ENCODE results near the gene SLC4A3. TPM values are rescaled to one million over a fixed set of nuclear protein-coding genes. Genes with fewer than 3 reads are reported as not detected.

The SLC4A3 gene
- total RNA-seq, 1 donor from 2014 or later = 13.5 TPM

- intact Hi-C loops (cut with DNase I) = no loop called here
- DNase-seq (ENCODE audit: extremely low spot score in 2 of 2) = no peak
Measured at GRCh38 chr2:219631904-219632759, 4.7 kb downstream of the SLC4A3 start.

DNA sequence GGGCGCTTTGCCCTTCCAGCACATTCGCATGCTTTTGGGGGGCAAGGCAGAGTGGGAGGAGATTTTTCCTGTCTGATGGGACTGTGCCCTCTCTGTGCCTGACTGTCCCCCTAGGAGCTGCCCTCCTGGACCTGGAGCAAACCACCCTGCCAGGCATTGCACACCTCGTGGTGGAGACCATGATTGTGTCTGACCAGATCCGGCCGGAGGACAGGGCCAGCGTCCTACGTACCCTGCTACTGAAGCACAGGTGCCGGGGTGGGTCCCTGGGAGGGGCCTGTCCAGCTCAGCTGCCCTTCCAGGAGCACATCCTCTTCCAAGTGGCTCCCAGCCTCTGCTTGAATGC is 5.3 kb downstream of the SLC4A3 start:
- H3K4me1 ChIP-seq = peaks cover 6% of the 10 kb centered on the region
- no peak for DNase-seq (ENCODE audit: extremely low spot score in 2 of 2)
- intact Hi-C loops (cut with DNase I) = no loop called here

More at GRCh38 chr2:219631904-219632759, 4.7 kb downstream of the SLC4A3 start:
- Histone ChIP-seq H3K4me1 (peaks cover 8% of the 10 kb centered on the region), H3K27me3 (no peaks in the 10 kb centered on the region), H3K36me3 (no peaks in the 10 kb centered on the region), H3K27ac (no peak overlapping the region), H3K4me3 (no peak overlapping the region), H3K9me3 (no peaks in the 10 kb centered on the region)
- TF ChIP-seq POLR2AphosphoS5 (IDR thresholded peaks at IDR 0.05; ENCODE audit: insufficient read depth in 1 of 2, low read depth in 1 of 2) (no peak), CTCF (IDR thresholded peaks at IDR 0.05) (no peak), POLR2A (IDR thresholded peaks at IDR 0.05) (no peak)

DNA sequence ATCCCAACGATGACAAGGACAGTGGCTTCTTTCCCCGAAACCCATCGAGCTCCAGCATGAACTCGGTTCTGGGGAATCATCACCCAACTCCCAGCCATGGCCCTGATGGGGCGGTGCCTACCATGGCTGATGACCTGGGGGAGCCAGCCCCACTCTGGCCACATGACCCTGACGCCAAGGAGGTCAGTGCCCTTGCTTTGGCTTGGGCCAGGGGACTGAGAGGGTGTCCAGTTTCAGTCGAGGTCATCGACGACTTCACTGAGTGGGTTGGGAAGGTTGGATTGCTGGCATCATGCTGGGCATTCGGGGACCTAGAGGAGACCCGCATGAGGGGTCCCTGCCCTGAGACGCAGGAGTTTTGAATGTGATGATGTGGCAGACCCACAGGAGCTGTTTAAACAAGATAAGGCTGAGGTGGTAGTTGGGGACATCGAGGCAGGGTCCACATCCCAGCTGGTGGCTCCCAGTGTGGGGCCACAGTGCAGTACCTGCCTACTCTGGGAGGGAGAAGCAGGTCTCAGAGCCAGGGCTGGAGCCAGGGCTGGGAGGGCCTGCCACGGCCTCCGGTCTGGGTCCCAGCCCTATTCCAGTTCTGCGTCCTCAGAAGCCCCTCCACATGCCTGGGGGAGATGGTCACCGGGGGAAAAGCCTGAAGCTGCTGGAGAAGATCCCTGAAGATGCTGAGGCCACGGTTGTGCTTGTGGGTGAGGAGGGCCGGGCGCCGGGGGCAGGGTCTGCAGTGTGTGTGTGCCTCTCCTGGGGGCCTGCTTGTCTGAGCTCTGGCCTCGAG is 6.0 kb downstream of the SLC4A3 start:
- intact Hi-C loops (cut with DNase I) = no loop called here
- TF ChIP-seq POLR2A (IDR thresholded peaks at IDR 0.05) (no peak), CTCF (IDR thresholded peaks at IDR 0.05) (no peak), POLR2AphosphoS5 (IDR thresholded peaks at IDR 0.05; ENCODE audit: insufficient read depth in 1 of 2, low read depth in 1 of 2) (no peak)
- H3K27ac ChIP-seq = no peak overlapping the region
- H3K27me3 ChIP-seq = no peaks in the 10 kb centered on the region
- H3K4me1 ChIP-seq = no peaks in the 10 kb centered on the region
- no peak for DNase-seq (ENCODE audit: extremely low spot score in 2 of 2)
- no peaks in the 10 kb centered on the region for H3K36me3 ChIP-seq
- H3K4me3 ChIP-seq = no peak overlapping the region
- H3K9me3 ChIP-seq = no peaks in the 10 kb centered on the region

More for the DNA sequence above, 5.3 kb downstream of the SLC4A3 start:
- Histone ChIP-seq H3K4me3 (no peak overlapping the region), H3K27ac (no peak overlapping the region), H3K36me3 (no peaks in the 10 kb centered on the region), H3K27me3 (no peaks in the 10 kb centered on the region), H3K9me3 (no peaks in the 10 kb centered on the region)
- TF ChIP-seq POLR2A (IDR thresholded peaks at IDR 0.05) (no peak), CTCF (IDR thresholded peaks at IDR 0.05) (no peak), POLR2AphosphoS5 (IDR thresholded peaks at IDR 0.05; ENCODE audit: insufficient read depth in 1 of 2, low read depth in 1 of 2) (no peak)

DNA sequence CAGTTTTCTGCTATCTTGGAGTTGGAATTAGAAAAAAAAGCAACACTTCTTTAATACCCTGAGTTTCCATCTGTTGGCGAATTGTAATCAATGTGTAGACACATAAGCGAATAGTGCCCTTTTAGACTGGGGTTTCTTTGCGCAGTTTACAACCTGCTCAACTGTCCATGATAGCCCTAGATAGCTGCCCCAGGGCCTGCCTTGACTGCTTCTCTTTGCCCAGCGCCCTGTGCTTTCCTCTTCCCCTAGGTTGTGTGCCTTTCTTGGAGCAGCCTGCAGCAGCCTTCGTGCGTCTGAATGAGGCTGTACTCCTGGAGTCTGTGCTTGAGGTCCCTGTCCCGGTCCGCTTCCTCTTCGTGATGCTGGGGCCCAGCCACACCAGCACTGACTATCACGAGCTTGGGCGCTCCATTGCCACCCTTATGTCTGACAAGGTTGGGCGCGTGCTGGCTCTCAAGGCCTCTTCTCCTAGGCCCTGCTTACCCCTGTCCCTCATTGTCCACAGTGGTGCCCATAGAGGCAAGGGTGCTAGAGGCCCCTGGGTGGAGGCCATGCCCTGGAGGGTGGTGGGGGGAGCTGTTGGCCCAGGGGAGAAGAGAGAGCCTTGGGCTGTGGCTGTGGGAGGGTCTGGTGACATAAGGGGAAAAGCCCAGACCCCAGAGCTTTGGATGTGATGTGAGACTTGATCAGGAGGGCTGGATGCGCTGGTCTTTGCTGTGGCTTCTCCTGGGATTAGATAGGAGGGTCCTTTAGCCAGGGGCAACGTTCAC is 6.9 kb downstream of the SLC4A3 start:
- Histone ChIP-seq H3K27ac (no peak overlapping the region), H3K4me1 (no peaks in the 10 kb centered on the region), H3K4me3 (no peak overlapping the region), H3K27me3 (no peaks in the 10 kb centered on the region), H3K36me3 (no peaks in the 10 kb centered on the region), H3K9me3 (no peaks in the 10 kb centered on the region)
- no peak for TF ChIP-seq POLR2A (IDR thresholded peaks at IDR 0.05)
- no peak for TF ChIP-seq CTCF (IDR thresholded peaks at IDR 0.05)
- TF ChIP-seq POLR2AphosphoS5 (IDR thresholded peaks at IDR 0.05; ENCODE audit: insufficient read depth in 1 of 2, low read depth in 1 of 2) = no peak
- no peak for DNase-seq (ENCODE audit: extremely low spot score in 2 of 2)
- intact Hi-C loops (cut with DNase I) = no loop called here

All from vagina (tissue), 2 donors.